ENCODE measurements around the gene CTIF. TPM values are rescaled to one million over a fixed set of nuclear protein-coding genes. Genes with fewer than 3 reads are reported as not detected.

The CTIF gene
- polyA plus RNA-seq, 4 donors, result 14.6 to 30.7 (median 22.6) TPM

- no peak for DNase-seq (ENCODE audit: low read depth in 4 of 4, low spot score in 3 of 4)
Observed at GRCh38 chr18:48824231-48824970, 285.6 kb downstream of the CTIF start.

- no peak for DNase-seq (ENCODE audit: low read depth in 4 of 4, low spot score in 3 of 4)
Observed at GRCh38 chr18:48825101-48825745, 286.4 kb downstream of the CTIF start.

- DNase-seq (ENCODE audit: low read depth in 4 of 4, low spot score in 3 of 4), result no peak
Observed at GRCh38 chr18:48826271-48826670, 287.4 kb downstream of the CTIF start.

- no peak for DNase-seq (ENCODE audit: low read depth in 4 of 4, low spot score in 3 of 4)
Observed at GRCh38 chr18:48826806-48827205, 288.0 kb downstream of the CTIF start.

GRCh38 chr18:48827291-48828193, 288.7 kb downstream of the CTIF start:
- peak; percentile 72 to 91 (median 76) for DNase-seq (ENCODE audit: low read depth in 4 of 4, low spot score in 3 of 4)

GRCh38 chr18:48828194-48828545, 289.3 kb downstream of the CTIF start:
- no peak for DNase-seq (ENCODE audit: low read depth in 4 of 4, low spot score in 3 of 4)

GRCh38 chr18:48828691-48829442, 290.0 kb downstream of the CTIF start:
- DNase-seq (ENCODE audit: low read depth in 4 of 4, low spot score in 3 of 4), result no peak

- DNase-seq (ENCODE audit: low read depth in 4 of 4, low spot score in 3 of 4), result no peak
Observed at GRCh38 chr18:48829443-48830149, 290.8 kb downstream of the CTIF start.

GRCh38 chr18:48831113-48831759, 292.4 kb downstream of the CTIF start:
- DNase-seq (ENCODE audit: low read depth in 4 of 4, low spot score in 3 of 4), result no peak

GRCh38 chr18:48831802-48832201, 293.0 kb downstream of the CTIF start:
- no peak for DNase-seq (ENCODE audit: low read depth in 4 of 4, low spot score in 3 of 4)

- no peak for DNase-seq (ENCODE audit: low read depth in 4 of 4, low spot score in 3 of 4)
Observed at GRCh38 chr18:48832938-48833700, 294.3 kb downstream of the CTIF start.

- no peak for DNase-seq (ENCODE audit: low read depth in 4 of 4, low spot score in 3 of 4)
Observed at GRCh38 chr18:48833701-48834412, 295.0 kb downstream of the CTIF start.

- no peak for DNase-seq (ENCODE audit: low read depth in 4 of 4, low spot score in 3 of 4)
Observed at GRCh38 chr18:48834413-48835031, 295.7 kb downstream of the CTIF start.

GRCh38 chr18:48835119-48835518, 296.3 kb downstream of the CTIF start:
- DNase-seq (ENCODE audit: low read depth in 4 of 4, low spot score in 3 of 4), result no peak

GRCh38 chr18:48835745-48836170, 296.9 kb downstream of the CTIF start:
- no peak for DNase-seq (ENCODE audit: low read depth in 4 of 4, low spot score in 3 of 4)

GRCh38 chr18:48836231-48836805, 297.5 kb downstream of the CTIF start:
- DNase-seq (ENCODE audit: low read depth in 4 of 4, low spot score in 3 of 4), result no peak

Data from left renal pelvis (tissue), 4 donors.